ENCODE data around the gene CDON.
"Not testable (repeated sequence)": the region's sequence is repeated elsewhere in the genome, so short reads cannot be mapped to it uniquely, and the experiment has no call there.

Gene CDON

DNA sequence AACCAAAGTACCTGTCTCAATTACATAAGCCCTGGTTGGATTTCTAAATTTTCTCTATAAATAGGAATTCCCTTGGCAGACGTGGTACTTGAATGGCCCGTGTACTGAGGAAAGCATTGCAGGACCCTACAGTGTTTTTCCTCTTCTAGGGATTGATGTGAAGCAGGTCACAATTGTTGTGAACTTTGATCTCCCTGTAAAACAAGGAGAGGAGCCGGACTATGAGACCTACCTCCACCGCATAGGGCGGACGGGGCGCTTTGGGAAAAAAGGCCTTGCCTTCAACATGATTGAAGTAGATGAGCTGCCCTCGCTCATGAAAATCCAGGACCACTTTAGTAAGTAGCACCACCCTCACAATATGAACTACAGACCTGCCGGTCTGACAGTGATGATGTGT lies 141.6 kb downstream of the CDON start:
- no peak for DNase-seq

DNA sequence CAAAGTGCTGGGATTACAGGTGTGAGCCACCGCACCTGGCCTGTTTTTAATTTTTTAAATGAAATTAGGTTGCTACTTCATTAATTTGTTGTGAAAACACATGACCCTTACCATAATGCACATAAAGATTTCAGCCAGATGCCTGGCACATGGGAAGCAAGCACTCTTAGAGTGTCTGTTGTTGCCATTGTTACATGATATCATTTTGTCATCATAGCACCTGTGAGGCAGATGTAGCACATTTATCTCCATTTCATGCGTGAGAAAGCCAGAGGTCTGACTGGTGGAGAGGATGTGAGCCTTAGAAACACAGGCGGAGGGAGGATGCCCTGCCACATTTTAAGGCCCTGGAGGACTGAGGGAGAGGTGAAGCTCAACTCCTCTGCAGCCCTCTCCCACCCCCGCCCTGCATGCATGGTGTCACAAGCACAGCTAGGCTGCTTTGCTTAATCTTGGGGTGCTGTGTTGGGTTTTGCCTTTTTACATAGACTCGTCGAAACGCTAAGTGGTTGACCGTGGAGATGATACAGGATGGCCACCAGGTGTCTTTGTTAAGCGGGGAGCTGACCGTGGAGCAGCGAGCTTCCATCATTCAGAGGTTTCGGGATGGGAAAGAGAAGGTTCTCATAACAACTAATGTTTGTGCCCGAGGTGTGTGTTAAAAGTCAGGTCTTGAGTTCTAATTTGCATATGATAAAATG lies 144.4 kb downstream of the CDON start:
- peak in 1 of 2 experiments; percentile 24 for DNase-seq

- DNase-seq: no peak
Measured at GRCh38 chr11:125916683-125917347, 145.9 kb downstream of the CDON start.

GRCh38 chr11:125914601-125915000 lies 148.1 kb downstream of the CDON start:
- not testable (repeated sequence) for DNase-seq

GRCh38 chr11:125910226-125910849 lies 152.3 kb downstream of the CDON start:
- no peak for DNase-seq
